Hepatic stellate cell (primary cell): Measurements from ENCODE around the gene F13A1.

Source experiments
- DNase-seq: peaks from one replicate; pipeline ENCODE4 v3.0.0; 2011; ENCODE audit warnings: low spot score

F13A1 gene

GRCh38 chr6:6191909-6192308 is 128.6 kb downstream of the F13A1 start:
- DNase-seq, result no peak

DNA sequence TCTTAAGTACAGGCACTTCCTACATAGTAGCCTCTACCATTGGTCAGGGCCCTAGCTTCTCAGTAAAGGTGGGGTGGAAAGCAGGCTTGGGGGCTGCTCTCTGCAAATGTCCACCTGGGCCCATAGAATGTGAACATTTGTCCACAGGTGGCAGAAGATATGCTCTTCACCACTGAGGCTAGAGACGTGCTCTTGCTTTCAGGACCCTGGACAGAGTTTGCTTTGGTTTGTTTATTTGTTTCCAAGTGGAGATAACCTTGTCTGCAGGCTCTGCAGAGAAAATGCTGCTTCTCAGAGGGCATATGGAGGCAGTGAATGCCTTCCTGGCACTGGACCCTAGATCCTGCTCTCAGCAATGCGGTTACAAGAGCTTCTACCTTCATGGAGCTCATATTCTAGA is 129.0 kb downstream of the F13A1 start:
- no peak for DNase-seq

DNA sequence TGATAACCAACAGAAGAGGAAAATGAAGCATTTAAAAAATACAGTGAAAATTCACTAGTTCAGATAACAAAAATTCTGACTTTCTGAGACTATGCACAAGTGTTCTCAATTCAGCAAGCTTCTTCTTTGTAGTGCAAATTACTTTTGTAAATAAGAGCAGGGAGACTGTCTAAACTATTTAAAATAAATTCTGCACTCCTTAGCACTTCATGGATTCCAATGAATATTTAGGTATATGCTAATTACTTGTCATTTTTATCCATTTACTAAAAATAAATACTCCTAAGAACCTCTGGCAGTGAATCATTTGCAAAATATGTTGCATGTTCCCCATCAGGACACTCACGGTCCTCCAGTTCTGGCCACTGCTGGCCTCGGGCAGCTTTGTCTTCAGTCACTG is 139.8 kb downstream of the F13A1 start:
- no peak for DNase-seq

DNA sequence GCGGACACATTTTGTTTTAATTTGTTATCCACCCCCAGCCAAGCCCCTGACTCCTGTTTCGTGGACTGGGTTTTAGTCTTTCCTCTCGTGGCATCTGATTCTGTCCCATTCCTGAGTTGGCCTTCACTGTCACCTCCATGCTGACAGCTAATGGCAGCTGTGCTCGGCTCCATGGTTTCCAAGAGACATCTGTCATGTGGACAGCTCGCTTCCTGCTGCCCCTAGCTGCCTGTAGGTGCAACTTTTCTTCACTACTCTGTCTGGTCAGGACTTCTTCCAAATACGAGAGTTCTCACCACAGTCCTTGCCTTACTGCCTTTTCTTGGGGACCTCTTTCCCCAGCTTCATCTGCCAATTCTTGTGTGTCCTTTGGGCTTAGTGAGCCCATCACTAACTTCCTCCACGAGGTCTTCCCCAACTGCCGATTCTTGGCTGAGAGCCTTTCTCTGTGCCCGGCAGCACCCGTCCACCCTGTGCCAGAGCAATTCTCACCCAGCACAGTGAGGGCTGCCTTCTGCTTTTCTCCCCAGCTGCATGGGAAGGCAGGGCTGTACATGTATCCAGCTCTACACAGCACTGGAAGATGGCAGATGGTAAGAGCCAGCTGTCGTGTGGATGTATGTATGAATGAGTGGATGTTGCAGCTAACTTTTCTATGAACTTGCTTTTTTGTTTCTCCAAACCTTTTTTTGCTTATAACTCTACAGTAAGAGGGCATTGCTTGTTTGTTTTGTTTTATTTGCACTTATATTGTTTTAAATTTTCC is 140.4 kb downstream of the F13A1 start:
- DNase-seq, result no peak

DNA sequence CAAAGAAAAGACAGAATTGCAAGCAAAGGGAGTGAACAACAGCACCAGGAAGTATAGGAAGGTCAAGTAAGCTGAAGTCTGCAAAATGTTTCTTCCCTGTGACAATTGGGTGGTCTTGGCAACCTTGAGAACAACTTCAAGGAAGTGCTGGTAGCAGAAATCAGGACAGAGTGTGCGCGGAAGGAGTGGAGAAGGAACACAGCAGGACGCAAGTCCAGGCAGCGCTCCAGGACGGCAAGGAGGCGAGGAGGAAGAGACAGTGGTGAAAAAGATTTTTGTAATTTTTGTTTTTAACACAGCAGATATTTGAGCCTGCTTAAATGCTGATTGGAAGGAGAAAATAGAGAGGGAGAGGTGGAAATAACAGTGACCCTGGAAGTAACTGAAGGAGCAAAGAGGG is 141.7 kb downstream of the F13A1 start:
- no peak for DNase-seq

- DNase-seq, result no peak
Observed at GRCh38 chr6:6177754-6178153, 142.7 kb downstream of the F13A1 start.

GRCh38 chr6:6176586-6177228 is 143.8 kb downstream of the F13A1 start:
- no peak for DNase-seq

- DNase-seq, result no peak
Observed at GRCh38 chr6:6176127-6176526, 144.3 kb downstream of the F13A1 start.

DNA sequence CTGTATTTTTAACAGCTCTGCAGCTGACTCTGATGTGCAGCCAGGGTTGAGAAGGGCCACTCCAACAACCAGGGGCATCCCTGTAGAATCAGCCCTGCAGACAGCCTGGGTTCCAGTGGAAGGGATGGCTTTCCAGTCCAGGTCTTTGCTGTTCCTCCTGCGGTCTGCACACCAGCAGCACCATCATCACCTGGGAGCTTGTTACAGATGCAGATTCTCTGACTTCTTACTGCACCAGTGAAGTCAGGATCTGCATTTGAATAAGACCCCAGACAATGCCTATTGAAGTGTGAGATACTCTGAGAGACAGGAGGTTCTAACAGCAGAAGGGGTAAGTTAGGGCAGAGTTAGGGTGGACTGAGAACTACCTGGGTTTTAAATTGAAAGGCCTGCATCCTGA is 151.3 kb downstream of the F13A1 start:
- no peak for DNase-seq

DNA sequence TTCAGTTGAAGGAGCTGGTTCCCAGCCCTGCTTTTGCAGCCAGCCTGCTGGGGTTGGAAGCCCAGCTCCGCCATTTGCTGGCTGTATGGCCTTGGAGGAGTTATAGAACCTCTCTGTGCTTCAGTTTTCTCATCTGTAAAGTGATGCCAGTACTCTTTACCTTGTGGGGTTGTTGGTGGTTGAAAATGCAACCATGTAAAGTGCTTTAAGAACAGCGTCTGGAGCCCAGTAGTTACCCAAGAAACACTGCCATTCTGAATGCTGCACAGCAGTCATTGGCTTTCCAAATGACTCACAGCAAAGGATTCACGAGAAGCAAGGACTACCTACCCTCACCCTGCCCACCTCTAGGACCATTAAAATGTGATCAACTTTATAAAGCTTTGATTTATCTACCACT is 154.4 kb downstream of the F13A1 start:
- DNase-seq, result no peak

GRCh38 chr6:6164367-6164766 is 156.1 kb downstream of the F13A1 start:
- no peak for DNase-seq

DNA sequence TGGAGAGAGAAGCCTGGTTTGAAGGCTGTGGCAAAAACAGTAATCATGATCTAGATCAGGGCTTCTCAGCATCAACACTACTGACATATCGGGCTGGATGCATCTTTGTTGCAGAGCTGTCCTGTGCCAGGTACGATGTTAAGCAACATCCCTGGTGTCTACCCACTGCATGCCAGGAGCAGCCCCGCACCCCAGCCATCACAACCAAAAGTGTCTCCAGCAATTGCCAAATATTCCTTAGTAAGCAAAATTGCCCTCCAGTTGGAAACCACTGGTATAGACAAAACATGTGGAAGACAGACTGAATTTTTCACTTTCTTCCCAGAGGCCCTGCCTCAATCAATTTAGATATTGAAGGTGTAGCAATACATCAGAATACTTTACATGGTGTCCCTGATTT is 166.1 kb downstream of the F13A1 start:
- DNase-seq, result no peak

DNA sequence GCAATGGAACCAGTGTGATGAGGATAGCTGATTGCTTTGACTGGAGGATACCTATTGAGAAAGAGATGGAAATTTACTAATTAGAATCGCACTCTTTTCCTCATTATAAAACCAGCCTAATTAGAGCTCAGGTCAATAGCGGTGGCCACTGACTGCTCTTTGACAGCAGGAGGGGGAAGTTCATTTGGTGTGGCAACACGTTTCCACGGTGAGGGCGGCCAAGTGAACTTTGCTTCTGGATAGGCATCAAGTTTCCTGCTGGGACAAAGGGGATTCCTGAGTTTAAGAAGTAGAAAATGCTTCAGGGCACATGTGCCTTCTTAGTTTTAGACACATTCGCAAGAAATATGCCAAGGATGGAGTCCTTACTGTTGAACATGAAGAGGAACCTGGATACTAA is 168.4 kb downstream of the F13A1 start:
- DNase-seq, result no peak

GRCh38 chr6:6148192-6148815 is 172.2 kb downstream of the F13A1 start:
- no peak for DNase-seq

- DNase-seq, result no peak
Observed at GRCh38 chr6:6131492-6132109, 188.9 kb downstream of the F13A1 start.

DNA sequence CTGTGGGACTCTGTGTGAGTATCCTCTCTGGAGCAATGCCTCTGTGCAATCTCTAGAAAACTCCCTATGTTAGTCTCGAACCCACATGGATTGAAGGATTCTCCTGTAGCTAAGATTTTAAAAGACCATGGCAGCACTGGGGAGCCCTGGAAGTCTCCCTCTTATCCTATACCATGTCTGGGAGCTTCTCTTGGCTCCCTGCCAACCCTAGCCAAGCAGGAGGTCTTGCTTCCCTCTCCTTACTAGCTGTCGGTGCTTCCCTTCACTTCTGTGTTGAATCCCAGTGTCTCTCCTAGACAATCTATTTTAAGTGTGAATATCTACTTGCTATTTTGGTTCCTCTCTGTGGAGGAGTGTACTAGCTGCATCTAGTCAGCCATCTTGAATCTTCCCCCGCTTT is 195.0 kb downstream of the F13A1 start:
- no peak for DNase-seq

- no peak for DNase-seq
Observed at GRCh38 chr6:6123803-6124202, 196.7 kb downstream of the F13A1 start.

DNA sequence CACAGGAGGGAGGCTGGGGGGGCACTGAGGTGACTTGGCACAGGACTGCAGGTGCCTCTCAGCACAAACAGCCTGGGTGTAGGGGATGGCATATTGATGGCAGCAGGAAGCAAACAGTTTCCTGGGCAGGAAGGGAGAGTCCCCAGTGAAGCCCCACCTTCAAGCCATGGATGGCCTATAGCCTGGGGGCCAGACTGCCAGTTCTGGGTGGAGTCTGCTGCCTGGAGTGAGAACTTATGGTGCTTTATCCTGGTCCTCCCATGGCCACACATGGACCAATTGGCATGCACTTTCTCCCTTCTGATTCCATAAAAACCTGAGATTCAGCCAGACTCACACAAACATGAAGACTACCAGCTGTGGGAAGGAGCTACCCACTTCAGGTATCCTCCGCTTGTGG is 198.5 kb downstream of the F13A1 start:
- DNase-seq, result no peak

- DNase-seq, result no peak
Observed at GRCh38 chr6:6105472-6106036, 214.9 kb downstream of the F13A1 start.
